ENCODE results near the gene HSD17B14. TPM values are rescaled to one million over a fixed set of nuclear protein-coding genes. Genes with fewer than 3 reads are reported as not detected.
A peak's percentile ranks its signal among the peaks of the same experiment; 100 is the strongest.
"Not testable (repeated sequence)": the region's sequence is repeated elsewhere in the genome, so short reads cannot be mapped to it uniquely, and the experiment has no call there.

HSD17B14 gene
- total and polyA plus RNA-seq, 2 donors (not counting 1 experiment from before 2014, with no cell fraction given) = 4.5 to 11.1 TPM

DNA sequence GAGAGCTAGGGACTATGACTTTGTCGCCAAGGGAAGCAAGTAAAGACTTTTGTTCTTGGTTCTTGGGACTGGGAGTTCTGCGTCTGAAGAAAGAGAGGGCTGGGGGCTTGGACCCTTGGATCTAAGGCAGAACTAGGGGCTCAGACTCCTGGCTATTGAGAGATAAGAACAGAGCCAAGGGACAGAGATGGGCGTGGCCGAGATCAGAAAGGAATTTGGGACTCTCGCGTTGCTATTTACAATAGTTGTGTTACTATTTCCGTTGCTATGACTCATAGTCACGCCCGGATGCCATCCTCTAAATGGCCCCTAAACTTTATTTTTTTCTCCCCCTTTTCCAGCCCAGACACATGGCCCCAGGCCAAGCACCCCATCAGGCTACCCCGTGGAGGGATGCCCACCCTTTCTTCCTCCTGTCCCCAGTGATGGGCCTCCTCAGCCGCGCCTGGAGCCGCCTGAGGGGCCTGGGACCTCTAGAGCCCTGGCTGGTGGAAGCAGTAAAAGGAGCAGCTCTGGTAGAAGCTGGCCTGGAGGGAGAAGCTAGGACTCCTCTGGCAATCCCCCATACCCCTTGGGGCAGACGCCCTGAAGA, 36.7 kb upstream of the HSD17B14 start:
- H3K4me1 ChIP-seq (ENCODE audit: control insufficient read depth, extremely low read depth, insufficient read depth, low read length) = peaks cover 5% of the 10 kb centered on the region
- H3K79me2 ChIP-seq (ENCODE audit: control insufficient read depth, insufficient read depth, low read length) = peaks cover 44% of the 10 kb centered on the region
- peak overlapping the region; percentile 100 for H3K27ac ChIP-seq (ENCODE audit: insufficient read depth, low read length)
- H2AFZ ChIP-seq (ENCODE audit: low read length) = no peak overlapping the region
- H3K4me3 ChIP-seq (replicated peaks in 1 of 4; ENCODE audit: control extremely low read depth in 1 of 4, insufficient read depth in 1 of 4, low read depth in 3 of 4, low read length in 4 of 4) = peak overlapping the region; percentile 78 to 99 (median 98)
- no peaks in the 10 kb centered on the region for H4K20me1 ChIP-seq (ENCODE audit: control insufficient read depth, extremely low read depth, insufficient read depth, low read length)
- peak; percentile 91 to 96 for DNase-seq (ENCODE audit: low read depth in 2 of 2)
- H3K36me3 ChIP-seq (ENCODE audit: control insufficient read depth, insufficient read depth, low read length) = peaks cover 22% of the 10 kb centered on the region
- no peak for TF ChIP-seq EZH2 (IDR thresholded peaks at IDR 0.05; ENCODE audit: low read length, missing control alignments)
- no peak for TF ChIP-seq CTCF (conservative IDR thresholded peaks at IDR 0.05 in 1 of 2, IDR thresholded peaks at IDR 0.05 in 1 of 2; ENCODE audit: low read depth in 1 of 2, low read length in 2 of 2)
- H3K27me3 ChIP-seq (ENCODE audit: control insufficient read depth, insufficient read depth, low read length) = no peaks in the 10 kb centered on the region
- H3K9me3 ChIP-seq (ENCODE audit: control insufficient read depth, insufficient read depth, low read depth, low read length) = no peaks in the 10 kb centered on the region
- peak overlapping the region; percentile 100 for H3K9ac ChIP-seq (ENCODE audit: insufficient read depth, low read length)
- H3K4me2 ChIP-seq (ENCODE audit: extremely low read depth, insufficient read depth, low read length) = peak overlapping the region; percentile 94

DNA sequence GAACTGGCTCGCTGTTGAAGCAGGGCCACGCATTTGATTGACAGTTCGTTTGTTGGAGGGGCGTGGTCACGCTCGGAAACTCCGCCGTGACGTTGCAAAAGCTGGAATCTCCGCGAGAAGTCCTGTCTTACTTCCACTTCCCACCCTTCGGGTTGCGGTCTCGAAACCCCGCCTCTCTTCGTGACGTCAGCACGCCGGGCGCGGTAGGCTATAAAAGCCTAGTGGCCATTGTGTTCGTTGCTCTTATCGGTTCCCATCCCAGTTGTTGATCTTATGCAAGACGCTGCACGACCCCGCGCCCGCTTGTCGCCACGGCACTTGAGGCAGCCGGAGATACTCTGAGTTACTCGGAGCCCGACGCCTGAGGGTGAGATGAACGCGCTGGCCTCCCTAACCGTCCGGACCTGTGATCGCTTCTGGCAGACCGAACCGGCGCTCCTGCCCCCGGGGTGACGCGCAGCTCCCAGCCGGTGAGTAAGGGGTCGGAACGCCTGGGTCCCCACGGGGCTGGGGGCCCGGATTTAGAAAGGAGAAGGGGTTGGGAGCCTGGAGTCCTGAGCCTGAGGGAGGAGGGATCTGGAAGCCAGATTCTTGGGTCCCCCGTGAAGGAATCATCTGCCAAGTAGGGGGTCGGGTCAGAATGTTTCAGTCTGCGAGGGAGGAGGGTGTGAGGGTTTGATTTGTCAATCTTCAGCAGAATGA, 36.0 kb upstream of the HSD17B14 start, which contains the start of gene PPP1R15A:
Gene PPP1R15A, plus strand, starts transcription at position 240 of the 702 bp plus-strand sequence. CDS start 813 bp downstream, outside the sequence.
- peak; percentile 92 to 98 for DNase-seq (ENCODE audit: low read depth in 2 of 2)
- peak within 1 kb of the TSS; percentile 94 for H3K4me2 ChIP-seq (ENCODE audit: extremely low read depth, insufficient read depth, low read length)
- H3K27me3 ChIP-seq (ENCODE audit: control insufficient read depth, insufficient read depth, low read length) = no peaks in the 10 kb centered on the region
- peaks cover 5% of the 10 kb centered on the region for H3K4me1 ChIP-seq (ENCODE audit: control insufficient read depth, extremely low read depth, insufficient read depth, low read length)
- H3K9ac ChIP-seq (ENCODE audit: insufficient read depth, low read length) = peak within 1 kb of the TSS; percentile 100
- H3K9me3 ChIP-seq (ENCODE audit: control insufficient read depth, insufficient read depth, low read depth, low read length) = no peaks in the 10 kb centered on the region
- peak within 1 kb of the TSS; percentile 49 for H2AFZ ChIP-seq (ENCODE audit: low read length)
- no peak for TF ChIP-seq CTCF (conservative IDR thresholded peaks at IDR 0.05 in 1 of 2, IDR thresholded peaks at IDR 0.05 in 1 of 2; ENCODE audit: low read depth in 1 of 2, low read length in 2 of 2)
- TF ChIP-seq EZH2 (IDR thresholded peaks at IDR 0.05; ENCODE audit: low read length, missing control alignments) = no peak
- peaks cover 45% of the 10 kb centered on the region for H3K79me2 ChIP-seq (ENCODE audit: control insufficient read depth, insufficient read depth, low read length)
- no peaks in the 10 kb centered on the region for H4K20me1 ChIP-seq (ENCODE audit: control insufficient read depth, extremely low read depth, insufficient read depth, low read length)
- peaks cover 22% of the 10 kb centered on the region for H3K36me3 ChIP-seq (ENCODE audit: control insufficient read depth, insufficient read depth, low read length)
- H3K4me3 ChIP-seq (replicated peaks in 1 of 4; ENCODE audit: control extremely low read depth in 1 of 4, insufficient read depth in 1 of 4, low read depth in 3 of 4, low read length in 4 of 4) = peak within 1 kb of the TSS; percentile 78 to 99 (median 98)
- peak within 1 kb of the TSS; percentile 100 for H3K27ac ChIP-seq (ENCODE audit: insufficient read depth, low read length)

DNA sequence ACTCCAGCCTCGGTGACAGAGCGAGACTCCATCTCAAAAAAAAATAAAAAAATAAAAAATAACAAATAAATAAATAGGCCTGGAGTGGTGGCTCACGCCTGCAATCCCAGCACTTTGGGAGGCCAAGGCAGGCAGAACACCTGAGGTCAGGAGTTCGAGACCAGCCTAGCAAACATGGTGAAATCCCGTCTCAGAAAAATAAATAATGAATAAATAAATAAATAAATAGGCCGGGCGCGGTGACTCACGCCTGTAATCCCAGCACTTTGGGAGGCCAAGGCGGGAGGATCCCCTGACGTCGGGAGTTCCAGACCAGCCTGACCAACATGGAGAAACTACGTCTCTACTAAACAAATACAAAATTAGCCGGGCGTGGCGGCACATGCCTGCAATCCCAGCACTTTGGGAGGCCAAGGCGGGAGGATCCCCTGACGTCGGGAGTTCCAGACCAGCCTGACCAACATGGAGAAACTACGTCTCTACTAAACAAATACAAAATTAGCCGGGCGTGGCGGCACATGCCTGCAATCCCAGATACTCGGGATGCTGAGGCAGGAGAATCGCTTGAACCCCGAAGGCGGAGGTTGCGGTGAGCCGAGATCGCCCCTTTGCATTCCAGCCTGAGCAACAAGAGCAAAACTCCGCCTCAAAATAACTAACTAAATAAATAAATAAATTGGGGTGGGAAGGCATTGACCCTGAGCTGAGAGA, 35.3 kb upstream of the HSD17B14 start:
- Histone ChIP-seq H3K9ac (ENCODE audit: insufficient read depth, low read length) (peak overlapping the region; percentile 43), H3K27ac (ENCODE audit: insufficient read depth, low read length) (peak overlapping the region; percentile 100), H3K36me3 (ENCODE audit: control insufficient read depth, insufficient read depth, low read length) (peaks cover 21% of the 10 kb centered on the region), H3K79me2 (ENCODE audit: control insufficient read depth, insufficient read depth, low read length) (peaks cover 51% of the 10 kb centered on the region), H2AFZ (ENCODE audit: low read length) (peak overlapping the region; percentile 49), H3K4me3 (replicated peaks in 1 of 4; ENCODE audit: control extremely low read depth in 1 of 4, insufficient read depth in 1 of 4, low read depth in 3 of 4, low read length in 4 of 4) (peak overlapping the region in 1 of 4 experiments; percentile 14)
- DNase-seq (ENCODE audit: low read depth in 2 of 2); H3K4me1 ChIP-seq (ENCODE audit: control insufficient read depth, extremely low read depth, insufficient read depth, low read length); H3K4me2 ChIP-seq (ENCODE audit: extremely low read depth, insufficient read depth, low read length); H3K9me3 ChIP-seq (ENCODE audit: control insufficient read depth, insufficient read depth, low read depth, low read length); H3K27me3 ChIP-seq (ENCODE audit: control insufficient read depth, insufficient read depth, low read length); H4K20me1 ChIP-seq (ENCODE audit: control insufficient read depth, extremely low read depth, insufficient read depth, low read length): not testable (repeated sequence)
